AG09309 (cell line): ENCODE data around the gene SPIN2A.
A peak's percentile ranks its signal among the peaks of the same experiment; 100 is the strongest.
"Not testable (repeated sequence)": the region's sequence is repeated elsewhere in the genome, so short reads cannot be mapped to it uniquely, and the experiment has no call there.

ENCODE experiments used
- DNase-seq: peaks from one replicate; pipeline ENCODE4 v3.0.0-alpha.2; 2010; ENCODE audit warnings: low read depth
- H3K4me3 ChIP-seq: 2 replicates; pipeline ENCODE4 v1.5.1; 2011; ENCODE audit warnings: mild to moderate bottlenecking, low read depth, low read length, moderate library complexity; ENCODE audit not compliant: control insufficient read depth
- TF ChIP-seq, protein P1 (sequence below): IDR thresholded peaks from 2 replicates; pipeline ENCODE4 v1.5.1; 2011; ENCODE audit warnings: mild to moderate bottlenecking, low read depth, low read length, inconsistent platforms; ENCODE audit not compliant: insufficient read depth, control insufficient read depth; ENCODE audit errors: missing control alignments

Gene SPIN2A

DNA sequence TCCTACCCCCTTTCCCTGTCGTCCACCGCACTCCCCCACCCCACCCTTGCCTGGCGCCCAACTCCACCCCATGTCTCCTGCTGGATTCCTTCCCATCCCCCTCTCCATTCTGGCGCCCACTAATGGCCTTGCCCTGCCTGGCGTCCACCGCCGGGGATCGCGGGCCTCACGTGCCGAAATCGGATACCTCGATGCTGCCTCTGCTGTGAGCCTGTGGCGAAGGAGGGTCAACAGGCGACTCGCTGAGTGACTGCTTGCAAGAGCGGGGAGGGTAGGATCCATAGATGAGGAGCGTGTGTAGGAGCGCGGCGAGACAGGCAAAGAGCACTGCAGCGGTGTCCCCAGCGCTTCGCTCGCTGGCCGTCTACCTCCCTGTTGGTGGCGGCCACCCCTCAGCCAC, at the start of gene SPIN2A:
TSS of gene SPIN2A (minus strand) at position 325 of the 400 bp plus-strand sequence. CDS start 800 bp downstream, outside the sequence.
- not testable (repeated sequence) for DNase-seq
- peak within 1 kb of the TSS; percentile 16 for H3K4me3 ChIP-seq

DNA sequence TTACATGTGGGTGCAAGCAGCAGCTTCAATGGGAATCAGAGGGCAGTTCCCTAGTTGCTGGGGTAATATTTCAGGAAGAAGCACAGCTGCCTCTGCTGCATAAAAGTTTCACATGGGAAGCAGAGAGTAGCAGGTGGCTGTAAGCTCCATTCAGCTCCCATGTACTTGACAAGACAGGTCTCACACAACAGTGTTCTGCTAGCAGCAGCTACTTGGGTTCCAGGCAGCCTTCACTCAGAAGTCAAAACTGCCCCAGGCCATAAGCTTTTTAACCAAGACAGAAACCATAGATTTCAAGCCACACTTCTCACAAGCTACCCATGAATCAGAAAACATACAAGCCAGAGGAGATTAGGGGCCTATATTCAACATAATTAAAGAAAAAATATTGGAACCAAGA, 41.4 kb upstream of the SPIN2A start:
- DNase-seq = no peak
- TF ChIP-seq, protein P1, sequence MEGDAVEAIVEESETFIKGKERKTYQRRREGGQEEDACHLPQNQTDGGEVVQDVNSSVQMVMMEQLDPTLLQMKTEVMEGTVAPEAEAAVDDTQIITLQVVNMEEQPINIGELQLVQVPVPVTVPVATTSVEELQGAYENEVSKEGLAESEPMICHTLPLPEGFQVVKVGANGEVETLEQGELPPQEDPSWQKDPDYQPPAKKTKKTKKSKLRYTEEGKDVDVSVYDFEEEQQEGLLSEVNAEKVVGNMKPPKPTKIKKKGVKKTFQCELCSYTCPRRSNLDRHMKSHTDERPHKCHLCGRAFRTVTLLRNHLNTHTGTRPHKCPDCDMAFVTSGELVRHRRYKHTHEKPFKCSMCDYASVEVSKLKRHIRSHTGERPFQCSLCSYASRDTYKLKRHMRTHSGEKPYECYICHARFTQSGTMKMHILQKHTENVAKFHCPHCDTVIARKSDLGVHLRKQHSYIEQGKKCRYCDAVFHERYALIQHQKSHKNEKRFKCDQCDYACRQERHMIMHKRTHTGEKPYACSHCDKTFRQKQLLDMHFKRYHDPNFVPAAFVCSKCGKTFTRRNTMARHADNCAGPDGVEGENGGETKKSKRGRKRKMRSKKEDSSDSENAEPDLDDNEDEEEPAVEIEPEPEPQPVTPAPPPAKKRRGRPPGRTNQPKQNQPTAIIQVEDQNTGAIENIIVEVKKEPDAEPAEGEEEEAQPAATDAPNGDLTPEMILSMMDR = no peak
- H3K4me3 ChIP-seq = no peak overlapping the region

DNA sequence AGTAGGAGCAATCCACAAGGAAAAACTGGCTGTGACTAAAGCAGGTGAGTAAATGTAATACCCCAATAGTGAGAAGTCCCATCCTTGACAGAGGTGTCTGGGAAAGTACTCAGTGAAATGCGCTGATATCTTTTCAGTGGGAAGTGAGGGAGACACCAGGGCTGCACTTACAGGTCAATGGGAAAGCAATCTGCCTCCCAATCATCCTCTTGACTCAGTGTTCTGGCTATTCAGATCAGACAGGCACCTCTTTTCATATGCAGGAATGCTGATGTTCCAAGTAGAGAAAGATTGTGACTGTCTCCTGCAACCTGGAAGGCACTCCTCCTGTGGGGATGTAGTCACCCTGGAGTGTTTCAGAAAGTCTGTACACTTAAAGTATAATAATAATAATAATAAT, 39.9 kb upstream of the SPIN2A start:
- no peak for DNase-seq
- TF ChIP-seq, protein P1 = no peak
- H3K4me3 ChIP-seq = no peak overlapping the region

DNA sequence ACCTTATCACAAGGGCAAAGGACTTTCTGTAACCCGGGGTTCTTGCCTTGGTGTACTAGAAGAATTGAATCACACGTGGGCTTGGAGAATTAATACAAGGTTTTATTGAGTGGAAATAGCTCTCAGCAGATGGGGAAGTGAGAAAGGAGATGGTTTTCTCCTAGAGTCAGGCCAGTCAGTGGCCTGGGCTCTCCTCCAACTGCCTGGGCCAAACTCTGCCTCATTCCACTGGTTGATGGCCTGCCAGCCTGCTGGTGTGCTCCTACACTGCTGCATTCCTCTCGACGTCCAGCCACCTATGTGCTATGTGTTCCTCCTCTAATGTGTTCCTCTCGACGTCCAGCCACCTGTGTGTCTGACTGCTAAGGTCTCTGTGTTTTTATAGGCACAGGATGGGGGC, 35.3 kb upstream of the SPIN2A start:
- no peak for DNase-seq
- TF ChIP-seq, protein P1 = no peak
- H3K4me3 ChIP-seq = no peak overlapping the region

DNA sequence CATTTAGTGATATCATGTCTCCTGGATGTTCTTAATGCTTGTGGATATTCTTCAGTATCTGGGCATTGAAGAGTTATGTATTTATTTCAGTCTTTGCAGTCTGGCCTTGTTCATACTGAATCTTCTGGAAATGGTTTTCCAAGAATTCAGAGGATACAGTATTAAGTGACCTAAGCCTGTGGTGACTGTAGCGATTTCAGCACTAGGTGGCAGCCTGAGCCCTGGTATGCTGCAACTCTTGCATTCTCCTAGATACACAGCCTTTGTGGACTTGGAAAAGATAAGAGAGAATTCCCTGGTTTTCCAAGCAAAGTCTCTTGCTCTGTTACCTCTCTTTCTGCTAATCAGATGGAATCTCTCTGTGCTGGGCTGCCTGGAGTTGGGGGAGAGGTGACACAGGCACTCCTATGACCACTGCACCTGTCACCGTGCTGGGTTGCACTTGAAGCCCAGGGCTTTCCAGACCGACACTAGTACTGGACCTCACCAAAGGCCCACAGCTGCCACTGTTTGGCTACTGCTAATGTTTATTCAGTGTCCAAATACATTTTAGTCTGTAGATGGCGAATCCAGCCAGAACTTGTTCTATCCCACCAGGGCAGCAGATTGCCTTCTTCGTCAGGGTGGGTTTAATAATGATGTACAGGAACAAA, 19.3 kb upstream of the SPIN2A start:
- TF ChIP-seq, protein P1 = peak; percentile 62
- peak; percentile 4 for DNase-seq
- no peak overlapping the region for H3K4me3 ChIP-seq

DNA sequence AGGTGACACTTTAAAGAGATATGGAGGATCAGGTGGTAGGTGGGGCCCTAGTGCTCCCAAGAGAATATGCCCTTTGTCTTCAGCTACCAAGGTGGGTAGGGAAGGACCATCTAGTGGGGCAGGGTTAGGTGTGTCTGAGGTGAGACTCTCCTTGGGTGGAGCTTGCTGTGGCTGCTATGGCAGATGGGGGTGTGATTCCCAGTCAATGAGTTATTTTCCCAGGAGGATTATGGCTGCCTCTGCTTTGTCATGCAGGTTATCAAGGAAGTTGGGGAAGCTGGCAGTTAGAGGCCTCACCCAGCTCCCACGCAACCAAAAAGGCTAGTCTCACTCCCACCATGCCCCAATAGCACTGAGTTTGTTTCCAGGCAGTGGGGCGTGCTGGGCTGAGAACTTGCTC, 18.0 kb upstream of the SPIN2A start:
- H3K4me3 ChIP-seq = no peak overlapping the region
- TF ChIP-seq, protein P1 = no peak
- no peak for DNase-seq

DNA sequence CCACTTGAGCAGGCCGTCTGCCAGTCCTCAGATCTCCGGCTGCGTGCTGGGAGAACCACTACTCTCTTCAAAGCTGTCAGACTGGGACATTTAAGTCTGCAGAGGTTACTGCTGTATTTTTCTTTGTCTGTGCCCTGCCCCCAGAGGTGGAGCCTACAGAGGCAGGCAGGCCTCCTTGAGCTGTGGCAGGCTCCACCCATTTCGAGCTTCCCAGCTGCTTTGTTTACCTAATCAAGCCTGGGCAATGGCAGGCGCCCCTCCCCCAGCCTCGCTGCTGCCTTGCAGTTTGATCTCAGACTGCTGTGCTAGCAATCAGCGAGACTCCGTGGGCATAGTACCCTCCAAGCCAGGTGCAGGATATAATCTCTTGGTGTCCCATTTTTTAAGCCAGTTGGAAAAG, 15.0 kb upstream of the SPIN2A start:
- not testable (repeated sequence) for H3K4me3 ChIP-seq, DNase-seq

DNA sequence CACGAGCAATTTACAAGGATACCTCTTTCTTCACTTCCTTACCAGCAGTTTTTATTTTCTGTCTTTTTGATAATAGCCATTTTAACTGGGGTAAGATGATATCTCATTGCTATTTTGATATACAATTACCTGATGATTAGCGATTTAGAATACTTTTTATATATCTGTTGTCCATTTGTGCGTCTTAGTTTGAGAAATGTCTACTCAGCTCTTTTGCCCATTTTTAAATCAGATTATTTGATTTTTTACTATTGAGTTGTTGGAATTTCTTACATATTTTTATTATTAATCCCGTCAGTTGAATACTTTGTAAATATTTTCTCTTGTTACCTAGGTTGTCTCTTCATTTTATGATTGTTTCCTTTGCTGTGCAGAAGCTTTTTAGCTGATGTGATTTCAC, 1.5 kb upstream of the SPIN2A start:
- TF ChIP-seq, protein P1 = no peak
- no peak overlapping the region for H3K4me3 ChIP-seq
- no peak for DNase-seq
